ENCODE data around the gene ITGB5. TPM values are rescaled to one million over a fixed set of nuclear protein-coding genes. Genes with fewer than 3 reads are reported as not detected.
"Not testable (repeated sequence)": the region's sequence is repeated elsewhere in the genome, so short reads cannot be mapped to it uniquely, and the experiment has no call there.

The ITGB5 gene
- total RNA-seq, 1 donor from 2014 or later = 74.7 TPM

DNA sequence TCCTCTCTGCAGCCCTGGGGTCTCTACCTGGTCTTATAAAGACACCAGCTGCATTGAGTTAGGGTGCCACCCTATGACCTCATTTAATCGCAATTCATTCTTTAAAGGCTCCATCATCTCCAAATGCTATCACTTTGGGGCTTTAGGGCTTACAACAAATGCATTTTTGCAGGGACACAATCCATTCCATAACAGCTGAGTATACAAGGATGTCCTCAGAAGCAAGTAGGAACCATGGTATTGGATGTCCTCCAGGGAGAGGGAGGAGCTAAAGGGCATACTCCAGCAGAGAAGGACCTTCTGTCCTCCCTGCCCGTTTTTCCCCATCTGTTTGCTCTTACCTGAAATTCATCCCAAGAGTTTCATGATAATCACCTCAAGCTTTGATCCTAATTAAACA lies 126.6 kb downstream of the ITGB5 start:
- peak; percentile 64 for ATAC-seq
- DNase-seq (ENCODE audit: low spot score) = no peak

DNA sequence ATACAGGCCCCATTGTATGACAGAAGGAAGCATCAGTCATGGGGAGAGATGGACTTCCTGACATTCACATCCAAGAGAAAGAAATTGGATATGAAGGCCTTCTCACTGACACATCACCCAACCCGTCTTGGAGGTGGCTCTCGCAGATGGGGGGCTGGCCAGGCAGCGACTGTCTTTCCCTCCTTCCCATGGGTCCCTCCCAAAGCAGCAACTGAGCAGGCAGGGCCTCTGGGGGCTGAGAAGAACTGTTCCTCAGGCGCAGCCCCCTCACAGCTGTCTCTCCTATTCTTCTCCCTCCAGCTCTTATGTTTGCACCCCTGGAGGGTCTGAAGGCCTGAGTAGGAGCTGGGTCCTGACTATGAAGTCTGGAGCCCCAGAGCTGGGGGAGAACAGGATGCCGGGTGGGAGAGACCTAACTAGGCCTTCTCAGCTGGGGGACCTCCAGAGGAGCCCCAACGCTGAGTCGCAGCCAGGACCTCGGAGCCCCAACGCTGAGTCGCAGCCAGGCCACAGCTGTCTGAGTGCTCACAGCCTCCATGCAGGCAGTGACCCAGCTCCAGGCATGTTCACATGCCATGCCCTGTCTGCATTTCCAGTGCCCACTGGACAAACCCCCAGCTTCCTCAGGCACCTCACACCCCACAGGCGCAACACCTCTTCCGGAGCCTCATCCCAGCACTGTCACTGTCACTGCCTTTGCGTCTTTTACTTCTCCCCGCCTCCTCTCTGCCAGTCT lies 127.3 kb downstream of the ITGB5 start:
- ATAC-seq (no peak), DNase-seq (ENCODE audit: low spot score) (no peak)

DNA sequence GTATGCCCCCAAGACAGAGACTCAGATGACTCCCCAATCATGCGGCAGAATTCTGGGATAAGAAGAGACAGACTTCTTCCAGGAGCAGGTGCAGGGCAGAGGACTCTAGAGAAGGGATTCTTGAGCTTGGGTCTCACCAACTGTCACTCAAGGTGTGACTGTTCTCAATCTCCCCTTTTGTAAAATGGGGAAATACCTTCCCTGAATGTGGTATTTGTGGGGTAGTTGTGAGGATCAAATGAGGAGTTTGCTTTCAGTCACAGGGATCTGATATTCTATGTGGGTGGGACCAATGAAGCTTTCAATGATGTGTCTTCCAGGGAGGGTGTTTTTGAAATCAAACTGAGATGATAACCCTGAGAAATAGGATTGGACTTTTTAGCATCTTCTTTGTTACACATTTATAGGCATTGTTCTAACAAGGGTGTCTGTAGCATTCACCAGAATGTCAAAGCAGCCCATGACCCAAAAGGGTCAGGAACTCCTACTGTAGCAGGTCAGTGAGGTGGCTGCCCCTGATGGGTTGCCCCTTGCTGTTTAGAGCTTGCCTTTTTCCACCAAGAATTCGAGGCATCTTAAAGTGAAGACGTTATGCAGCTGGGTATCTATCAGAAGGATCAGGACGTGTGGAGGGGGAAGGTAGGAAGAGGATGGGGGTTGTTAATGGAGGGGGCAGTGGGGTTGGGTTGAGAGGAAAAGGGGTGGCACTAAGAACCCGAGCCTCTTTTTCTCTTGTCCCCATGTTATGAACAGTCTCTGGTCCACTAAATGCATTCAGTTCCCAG lies 128.1 kb downstream of the ITGB5 start:
- DNase-seq (ENCODE audit: low spot score) (no peak), ATAC-seq (no peak)

DNA sequence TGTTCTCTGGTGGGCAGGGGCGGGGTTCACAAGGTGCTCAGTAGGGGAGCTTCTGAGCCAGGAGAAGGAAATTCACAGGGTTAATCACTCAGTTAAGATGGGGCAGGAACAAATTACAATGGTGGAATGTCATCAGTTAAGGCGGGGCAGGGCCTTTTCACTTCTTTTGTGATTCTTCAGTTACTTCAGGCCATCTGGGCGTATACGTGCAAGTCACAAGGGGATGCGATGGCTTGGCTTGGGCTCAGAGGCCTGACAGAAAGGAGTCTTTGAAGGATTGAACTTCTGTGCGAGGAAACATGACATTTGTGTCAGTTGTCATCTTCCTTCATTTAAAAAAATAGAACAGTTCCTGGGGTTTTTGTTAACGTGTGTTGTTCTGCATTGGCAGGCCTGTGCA lies 129.2 kb downstream of the ITGB5 start:
- not testable (repeated sequence) for ATAC-seq; DNase-seq (ENCODE audit: low spot score)

DNA sequence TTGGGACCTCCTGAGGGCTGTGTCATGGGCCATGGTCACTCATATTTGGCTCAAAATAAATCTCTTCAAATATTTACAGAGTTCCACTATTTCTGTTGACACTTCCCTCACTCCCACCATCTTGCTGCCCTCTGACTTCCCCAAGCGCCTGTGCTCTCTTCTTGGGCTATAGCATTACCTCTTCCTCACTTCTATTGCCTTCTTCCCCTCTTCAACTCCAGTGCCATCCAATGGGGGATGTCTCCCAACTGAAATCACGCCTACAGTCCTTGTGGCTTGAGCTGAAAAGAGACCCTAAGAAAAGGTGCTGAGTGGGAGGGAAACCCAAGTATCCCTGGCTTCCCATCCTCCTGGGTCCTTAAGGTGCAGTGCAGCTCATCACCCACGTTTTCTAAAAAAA lies 135.1 kb downstream of the ITGB5 start:
- DNase-seq (ENCODE audit: low spot score) (no peak), ATAC-seq (no peak)

DNA sequence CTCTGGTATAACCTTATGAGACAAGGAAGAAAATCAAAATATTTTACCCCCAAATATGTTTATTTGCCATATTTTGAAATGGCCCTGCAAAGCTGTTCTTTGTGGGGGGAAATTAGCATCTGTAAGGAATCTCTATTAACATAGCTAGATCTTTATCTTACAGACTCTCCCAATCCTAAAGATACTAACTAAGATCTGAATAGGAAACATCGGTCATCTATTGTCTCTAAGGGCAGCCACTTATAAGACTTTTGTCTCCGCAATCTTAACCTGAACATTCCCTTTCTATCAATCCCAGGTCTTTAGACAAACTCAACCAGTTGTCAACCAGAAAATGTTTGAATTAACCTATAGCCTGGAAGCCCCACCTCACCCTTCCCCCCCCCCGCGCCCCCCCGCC lies 135.7 kb downstream of the ITGB5 start:
- no peak for ATAC-seq
- no peak for DNase-seq (ENCODE audit: low spot score)

DNA sequence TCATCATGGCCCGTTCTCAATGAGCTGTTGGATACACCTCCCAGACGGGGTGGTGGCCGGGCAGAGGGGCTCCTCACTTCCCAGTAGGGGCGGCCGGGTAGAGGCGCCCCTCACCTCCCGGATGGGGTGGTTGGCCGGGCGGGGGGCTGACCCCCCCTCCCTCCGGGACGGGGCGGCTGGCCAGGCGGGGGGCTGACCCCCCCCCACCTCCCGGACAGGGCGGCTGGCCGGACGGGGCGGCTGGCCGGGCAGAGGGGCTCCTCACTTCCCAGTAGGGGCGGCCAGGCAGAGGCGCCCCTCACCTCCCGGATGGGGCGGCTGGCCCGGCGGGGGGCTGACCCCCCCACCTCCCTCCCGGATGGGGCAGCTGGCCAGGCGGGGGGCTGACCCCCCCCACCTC lies 137.3 kb downstream of the ITGB5 start:
- not testable (repeated sequence) for DNase-seq (ENCODE audit: low spot score)

DNA sequence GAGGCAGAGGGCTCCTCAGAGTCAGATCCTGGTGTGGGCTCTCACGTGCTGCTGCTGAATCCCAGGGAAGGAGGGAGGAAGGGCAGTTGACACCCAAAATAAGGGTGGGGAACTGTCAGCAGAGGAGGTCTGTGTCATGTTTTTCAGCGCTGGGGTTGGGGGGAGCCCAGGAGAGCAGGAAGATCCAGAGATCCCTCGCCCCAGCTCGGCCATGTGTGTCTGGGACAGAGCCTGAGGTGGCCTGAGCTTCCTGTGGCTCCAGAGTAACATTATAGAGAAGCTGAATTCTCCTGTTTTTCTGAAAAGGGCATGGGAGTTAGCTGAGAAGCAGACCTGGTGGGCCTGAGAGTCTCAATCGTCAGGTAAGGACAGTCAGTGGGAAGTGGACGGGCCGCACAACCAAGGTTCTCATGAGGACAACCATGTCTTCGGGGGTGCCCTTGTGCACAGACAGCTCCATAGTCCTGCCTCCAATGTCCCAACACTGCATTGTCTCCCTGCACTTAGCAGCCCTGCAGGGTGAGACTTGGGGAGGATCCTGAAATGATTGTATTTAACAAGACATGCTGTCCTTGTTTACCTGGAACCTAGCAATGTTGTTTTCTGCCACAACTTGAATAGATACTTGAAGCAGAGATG lies 138.5 kb downstream of the ITGB5 start:
- ATAC-seq (peak; percentile 38), DNase-seq (ENCODE audit: low spot score) (no peak)

More for the DNA sequence above, 137.3 kb downstream of the ITGB5 start:
- not testable (repeated sequence) for ATAC-seq

DNA sequence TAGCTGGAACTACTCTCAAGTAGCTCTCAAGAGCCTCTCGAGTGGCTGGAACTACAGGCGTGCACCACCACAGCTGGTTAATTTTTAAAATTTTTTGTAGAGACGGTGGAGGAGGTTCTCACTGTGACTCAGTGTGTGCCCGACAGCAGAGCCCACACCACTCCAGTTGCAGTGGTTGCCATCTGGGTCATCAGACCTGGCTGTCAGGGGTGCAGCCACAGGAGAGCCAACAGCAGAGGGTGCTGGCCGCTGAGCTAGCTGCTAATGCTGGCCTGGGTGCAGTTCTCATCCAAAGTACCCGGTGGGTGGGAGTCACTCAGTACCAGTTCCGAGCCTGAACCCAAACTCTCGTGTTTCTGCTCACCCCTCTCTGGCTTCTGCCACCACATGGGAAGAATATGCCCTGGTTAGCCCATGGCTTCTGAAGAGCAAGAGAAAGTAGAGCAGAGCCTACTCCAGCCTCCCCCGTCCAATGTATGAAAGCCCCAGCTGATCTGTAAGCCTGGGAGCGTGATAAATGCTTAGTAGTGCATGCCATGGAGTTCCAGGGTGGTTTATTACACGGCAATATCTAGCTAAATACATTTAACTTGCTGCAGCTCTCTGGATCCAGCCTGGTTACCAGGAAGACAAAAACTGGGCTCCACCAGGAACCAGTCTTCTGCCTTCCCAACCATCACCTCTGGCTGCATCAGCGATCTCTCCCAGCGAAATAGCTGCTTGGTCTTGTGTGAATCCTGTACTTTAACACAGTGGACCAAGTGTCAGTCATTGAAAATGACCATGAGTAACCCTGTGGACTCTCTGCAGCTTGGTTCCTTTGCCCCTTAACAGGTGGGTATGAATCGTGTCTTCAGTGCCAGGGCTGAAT lies 139.8 kb downstream of the ITGB5 start:
- ATAC-seq (peak; percentile 38), DNase-seq (ENCODE audit: low spot score) (no peak)

DNA sequence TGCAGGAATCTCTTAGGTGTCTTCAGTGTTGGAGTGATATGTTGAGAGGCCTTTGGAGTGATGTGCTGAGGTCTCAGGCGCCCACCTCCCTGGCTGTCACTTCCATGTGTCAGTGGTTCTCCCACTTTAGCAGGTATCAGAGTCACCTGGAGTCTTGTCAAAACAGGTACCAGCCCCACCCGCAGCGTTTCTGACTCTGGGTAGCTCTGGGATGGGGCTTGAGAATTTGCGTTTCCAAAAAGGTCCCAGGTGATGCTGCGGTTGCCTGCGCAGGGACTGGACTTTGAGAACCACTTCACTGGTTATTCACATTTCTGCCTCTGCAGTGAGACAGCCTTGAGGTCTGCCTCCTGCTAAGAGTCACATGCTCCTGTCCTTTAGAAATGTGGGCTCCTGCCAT lies 141.4 kb downstream of the ITGB5 start:
- no peak for DNase-seq (ENCODE audit: low spot score)
- ATAC-seq = no peak

DNA sequence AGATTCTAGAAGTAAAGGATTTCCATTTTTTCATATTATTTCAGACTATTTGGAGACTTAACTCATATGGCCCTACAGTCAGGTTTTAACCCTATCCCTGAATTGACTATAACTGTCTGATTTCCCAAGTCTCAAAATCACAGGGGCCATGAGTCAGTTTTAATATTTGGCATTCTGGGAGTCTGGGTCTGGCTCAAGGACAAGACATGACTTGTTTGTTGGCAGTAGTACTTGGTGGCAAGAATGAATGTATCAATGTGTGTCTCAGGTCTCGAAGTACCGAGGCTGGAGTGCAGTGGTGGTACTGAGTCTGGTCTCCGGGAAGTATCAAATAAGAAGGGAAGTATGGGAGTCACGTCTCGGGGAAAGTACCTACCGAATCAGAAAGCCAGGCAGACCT lies 146.1 kb downstream of the ITGB5 start:
- ATAC-seq (no peak), DNase-seq (ENCODE audit: low spot score) (no peak)

DNA sequence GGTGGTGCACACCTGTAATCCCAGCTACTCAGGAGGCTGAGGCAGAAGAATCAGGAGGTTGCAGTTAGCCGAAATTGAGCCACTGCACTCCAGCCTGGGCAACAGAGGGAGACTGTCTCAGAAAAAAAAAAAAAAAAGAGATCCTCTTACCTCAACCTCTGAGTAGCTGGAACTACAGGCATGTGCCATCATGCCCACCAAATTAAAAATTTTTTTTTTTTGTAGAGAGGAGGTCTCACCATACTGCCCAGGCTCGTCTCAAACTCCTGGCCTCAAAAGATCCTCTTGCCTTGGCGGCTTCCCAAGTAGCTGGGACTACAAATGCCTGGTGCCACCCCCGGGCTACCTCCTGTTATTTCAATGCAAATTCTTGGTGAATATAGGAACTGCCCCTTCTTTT lies 155.4 kb downstream of the ITGB5 start:
- ATAC-seq (no peak), DNase-seq (ENCODE audit: low spot score) (no peak)

DNA sequence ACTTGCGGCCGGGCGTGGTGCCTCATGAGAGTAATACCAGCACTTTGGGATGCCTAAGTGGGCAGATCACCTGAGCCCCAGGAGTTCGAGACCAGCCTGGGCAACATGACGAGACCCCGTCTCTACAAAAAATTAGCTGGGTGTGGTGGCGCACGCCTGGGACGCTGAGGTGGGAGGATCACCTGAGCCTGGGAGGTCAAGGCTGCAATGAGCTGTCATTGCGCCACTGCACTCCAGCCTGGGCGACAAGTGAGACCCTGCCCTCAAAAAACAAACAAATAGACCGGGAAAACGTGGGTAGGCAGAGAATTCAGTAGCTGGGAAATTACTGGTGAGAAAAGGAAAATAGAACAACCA lies 156.2 kb downstream of the ITGB5 start:
- DNase-seq (ENCODE audit: low spot score) = no peak
- peak; percentile 16 for ATAC-seq

DNA sequence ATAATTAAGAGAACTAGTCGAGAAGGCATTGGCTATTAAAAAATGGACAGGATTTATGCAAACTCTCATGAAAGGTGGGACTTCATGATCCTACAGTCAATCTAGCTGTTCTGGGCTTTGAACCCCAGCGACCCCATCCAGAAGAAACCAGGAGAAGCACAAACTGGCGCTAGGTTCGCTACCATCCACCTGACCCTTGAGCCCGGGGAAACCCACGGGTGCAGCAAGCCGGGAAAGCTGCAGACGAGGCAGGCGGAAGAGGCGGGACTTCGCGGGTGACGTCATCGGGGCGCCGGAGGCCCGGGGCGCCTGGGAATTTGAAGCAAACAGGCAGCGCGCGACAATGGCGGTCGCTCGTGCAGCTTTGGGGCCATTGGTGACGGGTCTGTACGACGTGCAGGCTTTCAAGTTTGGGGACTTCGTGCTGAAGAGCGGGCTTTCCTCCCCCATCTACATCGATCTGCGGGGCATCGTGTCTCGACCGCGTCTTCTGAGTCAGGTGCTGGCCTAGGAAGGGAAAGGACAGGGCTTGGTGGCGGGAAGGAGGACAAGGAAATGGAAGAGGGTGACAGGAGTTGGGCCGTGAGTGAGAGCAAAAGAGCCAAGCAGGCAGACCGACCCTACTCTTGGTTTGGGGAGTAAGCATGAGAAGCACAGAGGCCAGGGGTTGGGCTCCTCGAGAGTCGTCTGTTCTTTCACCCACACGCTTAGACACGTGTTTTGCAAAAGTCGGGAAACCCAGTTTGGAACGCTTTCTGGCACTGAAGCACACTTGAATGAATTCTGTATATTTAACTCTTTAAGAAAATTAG lies 156.8 kb downstream of the ITGB5 start, which contains the start of gene UMPS:
Gene UMPS (plus strand): TSS at position 324 of the 812 bp plus-strand sequence. CDS start 20 bp downstream, at position 344.
- ATAC-seq (peak; percentile 99), DNase-seq (ENCODE audit: low spot score) (peak; percentile 93)

DNA sequence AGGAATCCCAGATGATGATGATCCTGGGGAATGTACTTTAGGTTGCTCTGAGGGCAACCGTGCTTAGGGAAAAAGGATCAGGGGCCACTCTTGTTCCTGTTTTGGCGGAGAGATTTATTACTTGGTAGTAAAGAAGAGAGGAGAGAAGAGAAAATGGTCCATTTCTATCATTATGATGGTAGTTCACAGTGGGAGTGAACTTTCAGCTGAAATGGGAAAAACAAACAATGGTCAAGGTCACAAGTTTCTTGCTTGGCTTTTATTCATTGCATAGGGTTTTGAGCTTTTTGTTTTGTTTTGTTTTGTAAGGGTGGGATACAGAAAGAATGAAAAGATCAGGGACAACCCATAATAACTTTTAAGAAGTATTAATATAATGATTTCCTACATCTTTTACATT lies 164.6 kb downstream of the ITGB5 start:
- ATAC-seq (no peak), DNase-seq (ENCODE audit: low spot score) (no peak)

DNA sequence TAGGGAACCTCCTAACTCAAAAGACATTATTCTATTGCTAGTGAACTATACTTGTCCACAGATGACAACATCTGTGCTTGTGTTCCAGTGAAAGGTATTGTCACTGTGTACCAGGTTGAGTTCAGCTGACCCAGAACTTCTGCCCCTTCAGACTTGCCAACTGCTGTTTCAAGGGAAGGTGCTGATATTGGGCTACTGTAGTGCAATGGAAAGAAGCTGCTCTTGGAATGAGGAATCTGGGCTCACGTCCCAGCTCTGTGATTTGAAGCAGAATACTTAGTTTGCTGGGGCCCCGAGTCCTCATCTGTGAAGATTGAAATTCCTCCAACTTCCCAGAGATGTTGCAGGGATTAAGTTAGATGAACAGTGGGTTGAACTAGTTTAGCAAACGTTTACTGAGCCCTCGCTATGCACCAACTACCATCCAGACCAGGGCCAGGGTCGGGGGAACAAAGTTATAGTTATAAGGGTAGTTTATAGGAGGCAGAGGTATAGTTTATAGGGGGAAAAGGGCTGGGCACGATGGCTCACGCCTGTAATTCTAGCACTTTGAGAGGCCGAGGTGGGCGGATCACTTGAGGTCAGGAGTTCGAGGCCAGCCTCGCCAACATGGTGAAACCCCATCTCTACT lies 172.8 kb downstream of the ITGB5 start:
- no peak for DNase-seq (ENCODE audit: low spot score)
- no peak for ATAC-seq
